IMR-90 (cell line): ENCODE measurements around the gene ZNF445. TPM values are rescaled to one million over a fixed set of nuclear protein-coding genes. Genes with fewer than 3 reads are reported as not detected.

ENCODE experiments used
- ATAC-seq: fragments of 200-7000 bp; cut with Tn5 transposase; 2 replicates; pipeline ENCODE4 v1.9.1; 2020; ENCODE audit warnings: low read depth, mild to moderate bottlenecking, moderate library complexity
- BruUV-seq: library from RNA; stranded (reverse); fragments of 400-500 nt; replicated peaks from 2 replicates; lab custom pipeline; 2021; lab: Mats Ljungman, UMichigan
- CTCF ChIA-PET: fragments of 300-600 bp; formaldehyde crosslinking; extraction: SDS; loops from one replicate; lab custom pipeline; 2021; ENCODE audit warnings: antibody characterized with exemption; lab: Yijun Ruan, JAX
- POLR2A ChIA-PET: fragments of 300-600 bp; sonication (Branson Sonifier 250); formaldehyde crosslinking; loops from one replicate; lab custom pipeline; 2022; ENCODE audit warnings: antibody characterized with exemption; ENCODE audit not compliant: unreplicated experiment; lab: Charles Lee
- DNase-seq: peaks from one replicate; pipeline ENCODE4 v3.0.0; 2013
- H2AFZ ChIP-seq: replicated peaks from 2 replicates; pipeline ENCODE3; 2013; ENCODE audit warnings: low read length, mild to moderate bottlenecking; ENCODE audit not compliant: poor library complexity
- H2AK5ac ChIP-seq: 2 replicates; pipeline ENCODE4 v1.6.1; 2013; ENCODE audit warnings: low read depth, low read length, inconsistent platforms
- H2AK9ac ChIP-seq: replicated peaks from 2 replicates; pipeline ENCODE3; 2013; ENCODE audit warnings: mild to moderate bottlenecking, low read depth, low read length, moderate library complexity; ENCODE audit not compliant: poor library complexity
- H2BK120ac ChIP-seq: 2 replicates; pipeline ENCODE4 v1.6.1; 2013; ENCODE audit warnings: low read depth, low read length, inconsistent platforms
- H2BK15ac ChIP-seq: 3 replicates; pipeline ENCODE4 v1.6.1; 2013; ENCODE audit warnings: low read depth, low read length, inconsistent platforms
- H2BK20ac ChIP-seq: 2 replicates; pipeline ENCODE4 v1.6.1; 2013; ENCODE audit warnings: low read depth, mild to moderate bottlenecking, inconsistent platforms, low read length, moderate library complexity
- H2BK5ac ChIP-seq: 2 replicates; pipeline ENCODE4 v1.6.1; 2013; ENCODE audit warnings: mild to moderate bottlenecking, low read depth, low read length, inconsistent platforms; ENCODE audit not compliant: poor library complexity, severe bottlenecking
- H3K14ac ChIP-seq: replicated peaks from 2 replicates; pipeline ENCODE4 v1.6.1; 2013; ENCODE audit warnings: low read depth, low read length, inconsistent platforms
- H3K18ac ChIP-seq: 2 replicates; pipeline ENCODE4 v1.6.1; 2013; ENCODE audit warnings: low read depth, low read length, control low read depth
- H3K23ac ChIP-seq: 2 replicates; pipeline ENCODE4 v1.6.1; 2013; ENCODE audit warnings: low read depth, low read length, inconsistent platforms
- H3K27ac ChIP-seq: 2 replicates; pipeline ENCODE4 v1.5.1; 2013; ENCODE audit warnings: mild to moderate bottlenecking, control low read depth, low read length; ENCODE audit not compliant: insufficient read depth
- H3K27me3 ChIP-seq: 2 replicates; pipeline ENCODE4 v1.6.1; 2013; ENCODE audit warnings: low read length; ENCODE audit not compliant: control insufficient read depth, insufficient read depth
- H3K36me3 ChIP-seq: 2 replicates; pipeline ENCODE4 v1.6.1; 2013; ENCODE audit warnings: low read length, mixed read lengths; ENCODE audit not compliant: control insufficient read depth, insufficient read depth
- H3K4ac ChIP-seq: 2 replicates; pipeline ENCODE4 v1.6.1; 2013; ENCODE audit warnings: low read depth, low read length, inconsistent platforms
- H3K4me1 ChIP-seq: 2 replicates; pipeline ENCODE4 v1.6.1; 2013; ENCODE audit warnings: low read length, mixed read lengths; ENCODE audit not compliant: control insufficient read depth, insufficient read depth
- H3K4me2 ChIP-seq: 2 replicates; pipeline ENCODE4 v1.6.1; 2013; ENCODE audit warnings: low read depth, mild to moderate bottlenecking, control low read depth, low read length, moderate library complexity
- H3K4me3 ChIP-seq: 2 replicates; pipeline ENCODE4 v1.5.1; 2013; ENCODE audit warnings: low read depth, mild to moderate bottlenecking, control low read depth, low read length, moderate library complexity; ENCODE audit not compliant: insufficient read depth
- H3K56ac ChIP-seq: 2 replicates; pipeline ENCODE4 v1.6.1; 2013; ENCODE audit warnings: low read length, inconsistent platforms; ENCODE audit not compliant: insufficient read depth; ENCODE audit errors: extremely low read depth
- H3K79me1 ChIP-seq, 2 experiments: 2 replicates each; pipeline ENCODE4 v1.6.1; 2013; ENCODE audit warnings: low read length in 2 of 2, inconsistent platforms in 1 of 2, low read depth in 1 of 2
- H3K9ac ChIP-seq: 2 replicates; pipeline ENCODE4 v1.6.1; 2013; ENCODE audit warnings: low read depth, low read length, control low read depth
- H3K9me1 ChIP-seq: 2 replicates; pipeline ENCODE4 v1.6.1; 2013; ENCODE audit warnings: low read length, inconsistent platforms; ENCODE audit not compliant: insufficient read depth
- H3K9me3 ChIP-seq: 2 replicates; pipeline ENCODE4 v1.6.1; 2013; ENCODE audit warnings: low read length; ENCODE audit not compliant: control insufficient read depth, insufficient read depth
- H4K20me1 ChIP-seq: 2 replicates; pipeline ENCODE4 v1.6.1; 2013; ENCODE audit warnings: low read length, inconsistent platforms; ENCODE audit not compliant: insufficient read depth
- H4K5ac ChIP-seq: 2 replicates; pipeline ENCODE4 v1.6.1; 2013; ENCODE audit warnings: mild to moderate bottlenecking, low read depth, low read length, control low read depth
- H4K8ac ChIP-seq, 2 experiments: 2 replicates each; pipeline ENCODE4 v1.6.1; 2013; ENCODE audit warnings: low read depth in 2 of 2, low read length in 2 of 2, control low read depth in 1 of 2, inconsistent platforms in 1 of 2
- H4K91ac ChIP-seq: 2 replicates; pipeline ENCODE4 v1.6.1; 2013; ENCODE audit warnings: low read depth, low read length, inconsistent platforms; ENCODE audit not compliant: insufficient read depth
- BHLHE40 ChIP-seq: fragments of 150-350 bp; IDR thresholded peaks from 2 replicates; pipeline ENCODE4 v1.6.1; 2016; ENCODE audit warnings: mild to moderate bottlenecking, low read depth, low read length
- CEBPB ChIP-seq: IDR thresholded peaks from 2 replicates; pipeline ENCODE4 v1.6.1; 2012; ENCODE audit warnings: low read depth, low read length, improper control_type of control experiment
- CHD1 ChIP-seq: IDR thresholded peaks from 2 replicates; pipeline ENCODE4 v1.6.1; 2012; ENCODE audit warnings: low read depth, low read length, improper control_type of control experiment
- CTCF ChIP-seq: conservative IDR thresholded peaks from 2 replicates; pipeline ENCODE4 v1.5.1; 2012; ENCODE audit warnings: mild to moderate bottlenecking, low read depth, low read length, improper control_type of control experiment
- ELK1 ChIP-seq: fragments of 150-350 bp; IDR thresholded peaks from 2 replicates; pipeline ENCODE4 v1.6.1; 2016; ENCODE audit warnings: low read depth, mild to moderate bottlenecking, low read length, moderate library complexity, borderline replicate concordance
- FOS ChIP-seq: fragments of 150-350 bp; IDR thresholded peaks from 2 replicates; pipeline ENCODE4 v1.6.1; 2016; ENCODE audit warnings: low read depth, low read length
- MAFK ChIP-seq: IDR thresholded peaks from 2 replicates; pipeline ENCODE4 v1.6.1; 2012; ENCODE audit warnings: low read depth, low read length, improper control_type of control experiment
- MAZ ChIP-seq: IDR thresholded peaks from 2 replicates; pipeline ENCODE4 v1.6.1; 2012; ENCODE audit warnings: low read depth, mild to moderate bottlenecking, low read length, improper control_type of control experiment, moderate library complexity, borderline replicate concordance
- MXI1 ChIP-seq: IDR thresholded peaks from 2 replicates; pipeline ENCODE4 v1.6.1; 2012; ENCODE audit warnings: low read depth, mild to moderate bottlenecking, low read length, moderate library complexity, borderline replicate concordance
- NFE2L2 ChIP-seq: fragments of 150-350 bp; IDR thresholded peaks from 2 replicates; pipeline ENCODE4 v1.6.1; 2016; ENCODE audit warnings: low read depth, mild to moderate bottlenecking, low read length
- POLR2A ChIP-seq: IDR thresholded peaks from 2 replicates; pipeline ENCODE4 v1.6.1; 2012; ENCODE audit warnings: mild to moderate bottlenecking, low read depth, low read length
- RAD21 ChIP-seq: IDR thresholded peaks from 2 replicates; pipeline ENCODE4 v1.6.1; 2012; ENCODE audit warnings: low read length, improper control_type of control experiment
- RCOR1 ChIP-seq: IDR thresholded peaks from 2 replicates; pipeline ENCODE4 v1.6.1; 2012; ENCODE audit warnings: mild to moderate bottlenecking, low read length, improper control_type of control experiment; ENCODE audit not compliant: insufficient replicate concordance
- RFX5 ChIP-seq: IDR thresholded peaks from 2 replicates; pipeline ENCODE4 v1.8.0; 2012; ENCODE audit warnings: low read depth, mild to moderate bottlenecking, low read length, moderate library complexity
- SMC3 ChIP-seq: fragments of 150-350 bp; IDR thresholded peaks from 2 replicates; pipeline ENCODE4 v1.6.1; 2016; ENCODE audit warnings: low read depth, mild to moderate bottlenecking, antibody characterized with exemption, low read length, moderate library complexity
- USF2 ChIP-seq: fragments of 150-350 bp; IDR thresholded peaks from 2 replicates; pipeline ENCODE4 v1.6.1; 2017; ENCODE audit warnings: mild to moderate bottlenecking, antibody characterized with exemption, low read length, low read depth
- WGBS, 2 experiments: methylation state at CpG; one replicate each; pipeline versions ENCODE4 v1.1.5 to v1.1.7; 2013; ENCODE audit warnings: missing lambda C conversion rate in 2 of 2; ENCODE audit not compliant: insufficient read length in 1 of 2; ENCODE audit errors: extremely low coverage in 2 of 2; 5-methylcytosine and 5-hydroxymethylcytosine counted together
- dilution Hi-C: fragments of 300-500 bp; cut with HindIII; formaldehyde crosslinking; loops from one replicate; pipeline ENCODE4 v1.14.3; 2018; ENCODE audit warnings: low sequenced_read_pairs; ENCODE audit not compliant: unreplicated experiment
- in situ Hi-C: fragments of 300-500 bp; cut with MboI; formaldehyde crosslinking; loops from 3 replicates; pipeline ENCODE4 v1.14.3; 2019; ENCODE audit warnings: low sequenced_read_pairs, inconsistent platforms, mixed read lengths
- intact Hi-C: fragments of 100-400 bp; cut with micrococcal nuclease; formaldehyde crosslinking; loops from 2 replicates; pipeline ENCODE4 v1.10.0; 2022
- polyA plus RNA-seq, 3 experiments: library from polyadenylated mRNA; depleted of rRNA; stranded (reverse); fragments of >200 nt; gene quantifications; 2 replicates each; pipeline ENCODE4 v1.2.3, GENCODE V29; 2012; ENCODE audit warnings: low replicate concordance in 1 of 3
- total RNA-seq: library from RNA; depleted of rRNA; stranded (reverse); fragments of >200 nt; gene quantifications from 2 replicates; pipeline ENCODE4 v1.2.3, GENCODE V29; 2012

ZNF445 gene
- total and polyA plus RNA-seq, 2 of the 4 experiments (the other 2 are of a cell fraction) = 3.3 to 6.3 TPM

- H4K8ac ChIP-seq = no peak overlapping the region; a peak in 1 of 4 replicates
- H2BK20ac ChIP-seq = no peak overlapping the region
- H3K4me1 ChIP-seq = no peaks in the 10 kb centered on the region; the same call in 1 of the 2 replicates
- no TSS peak for BruUV-seq
- no peak for ATAC-seq
- H3K27me3 ChIP-seq = no peaks in the 10 kb centered on the region
- no peak overlapping the region for H3K23ac ChIP-seq
- no peak overlapping the region for H2BK120ac ChIP-seq
- no peak overlapping the region for H3K4me3 ChIP-seq
- intact Hi-C loops = loop anchor here (10.0 kb wide), 1 partner anchor 146 kb away; the partner anchor contains the start of gene ZNF197
- no peak overlapping the region for H3K14ac ChIP-seq
- peaks cover 3% of the 10 kb centered on the region; the same call in 1 of the 2 replicates for H4K20me1 ChIP-seq
- no peak overlapping the region for H2AK5ac ChIP-seq
- in situ Hi-C loops = no loop called here
- no peak overlapping the region for H2BK5ac ChIP-seq
- no peak overlapping the region for H3K18ac ChIP-seq
- no peak overlapping the region for H2AFZ ChIP-seq
- no peaks in the 10 kb centered on the region for H3K36me3 ChIP-seq
- no peak for DNase-seq
- WGBS, 2 experiments = 100% methylated on average over 1 of the region's 2 CpGs; no CpG with 5 or more reads in 1 of the 2 experiments
- H2AK9ac ChIP-seq = no peak overlapping the region
- H3K9me3 ChIP-seq = no peaks in the 10 kb centered on the region
- TF ChIP-seq NFE2L2 = no peak
- no peak for TF ChIP-seq SMC3
- TF ChIP-seq CTCF = no peak
- TF ChIP-seq CEBPB = no peak
- TF ChIP-seq MAZ = no peak
- no peak for TF ChIP-seq MAFK
- TF ChIP-seq RFX5 = no peak
- no peak for TF ChIP-seq CHD1
- no peak for TF ChIP-seq RCOR1
- no peak for TF ChIP-seq USF2
- TF ChIP-seq ELK1 = no peak
- TF ChIP-seq POLR2A = no peak
- no peak for TF ChIP-seq RAD21
- no peak for TF ChIP-seq FOS
- TF ChIP-seq MXI1 = no peak
- no peak for TF ChIP-seq BHLHE40
- dilution Hi-C loops = no loop called here
- H3K9me1 ChIP-seq = no peaks in the 10 kb centered on the region; the same call in 1 of the 2 replicates
- no peak overlapping the region for H4K5ac ChIP-seq
- peaks cover 5 to 21% of the 10 kb centered on the region in 2 experiments; a peak in 1 of 4 replicates for H3K79me1 ChIP-seq
- no peak overlapping the region for H3K56ac ChIP-seq
- H3K4me2 ChIP-seq = no peak overlapping the region
- ChIA-PET CTCF (no interaction called here), POLR2A (no interaction called here)
- no peak overlapping the region for H2BK15ac ChIP-seq
- no peak overlapping the region for H3K4ac ChIP-seq
- H3K9ac ChIP-seq = no peak overlapping the region
- no peak overlapping the region for H3K27ac ChIP-seq
- no peak overlapping the region for H4K91ac ChIP-seq
Measured at GRCh38 chr3:44478606-44479094, 1.2 kb upstream of the ZNF445 start.
